DND-41 (cell line): ENCODE data around the gene ARHGAP35.
"Not testable (repeated sequence)": the region's sequence is repeated elsewhere in the genome, so short reads cannot be mapped to it uniquely, and the experiment has no call there.

ENCODE experiments used
- CTCF ChIP-seq: IDR thresholded peaks from 2 replicates; pipeline ENCODE4 v1.5.1; 2012; ENCODE audit warnings: borderline replicate concordance, low read length, moderate library complexity, mild to moderate bottlenecking; ENCODE audit not compliant: poor library complexity, severe bottlenecking; ENCODE audit errors: extremely low read depth
- EZH2 ChIP-seq: IDR thresholded peaks from 3 replicates; pipeline ENCODE4 v1.6.1; 2012; ENCODE audit warnings: borderline replicate concordance, low read depth, mild to moderate bottlenecking, moderate library complexity, low read length, inconsistent platforms; ENCODE audit not compliant: severe bottlenecking

DNA sequence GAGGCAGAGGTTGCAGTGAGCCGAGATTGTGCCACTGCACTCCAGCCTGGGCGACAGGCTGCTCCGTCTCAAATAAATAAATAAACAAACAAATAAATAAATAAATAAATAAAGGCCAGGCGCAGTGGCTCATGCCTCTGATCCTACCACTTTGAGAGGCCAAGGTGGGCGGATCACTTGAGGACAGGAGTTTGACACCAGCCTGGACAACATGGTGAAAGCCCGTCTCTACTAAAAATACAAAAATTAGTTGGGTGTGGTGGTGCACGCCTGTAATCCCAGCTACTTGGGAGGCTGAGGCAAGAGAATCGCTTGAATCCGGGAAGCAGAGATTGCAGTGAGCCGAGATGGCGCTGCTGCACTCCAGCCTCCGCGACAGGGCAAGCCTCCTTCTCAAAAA is 6.1 kb upstream of the ARHGAP35 start:
- not testable (repeated sequence) for TF ChIP-seq EZH2, CTCF
